ENCODE measurements around the gene ZNF699. TPM values are rescaled to one million over a fixed set of nuclear protein-coding genes. Genes with fewer than 3 reads are reported as not detected.
"Not testable (repeated sequence)": the region's sequence is repeated elsewhere in the genome, so short reads cannot be mapped to it uniquely, and the experiment has no call there.

Gene ZNF699
- polyA plus RNA-seq, 1 donor from 2014 or later, result 21.7 TPM

GRCh38 chr19:9323919-9324583, 14.4 kb upstream of the ZNF699 start, which contains the start of gene ZNF559:
Gene ZNF559 (plus strand): TSS chr19:9324179. CDS start chr19:9338550, 14,371 bp downstream.
- Histone ChIP-seq H2AFZ (ENCODE audit: low read depth, low read length) (peak within 1 kb of the TSS; percentile 59), H3K9me3 (ENCODE audit: low read length) (peaks cover 12% of the 10 kb centered on the region), H3K27ac (ENCODE audit: low read length) (peak within 1 kb of the TSS; percentile 90), H3K4me2 (ENCODE audit: low read length) (peak within 1 kb of the TSS; percentile 73), H3K4me3 (ENCODE audit: low read length) (peak within 1 kb of the TSS; percentile 86), H4K20me1 (ENCODE audit: insufficient read depth) (no peaks in the 10 kb centered on the region), H3F3A (ENCODE audit: insufficient read depth, low read length, poor library complexity, severe bottlenecking) (peaks cover 3% of the 10 kb centered on the region), H3K9me2 (ENCODE audit: insufficient read depth, low read length) (no peaks in the 10 kb centered on the region), H3K27me3 (ENCODE audit: insufficient read depth, low read depth, low read length) (no peaks in the 10 kb centered on the region), H3K36me3 (ENCODE audit: insufficient read depth, low read length) (no peaks in the 10 kb centered on the region), H3K79me2 (replicated peaks; ENCODE audit: insufficient read depth, low read length) (peaks cover 44% of the 10 kb centered on the region), H3K9ac (ENCODE audit: low read length) (peak within 1 kb of the TSS; percentile 89)
- TF ChIP-seq EP300 (conservative IDR thresholded peaks at IDR 0.05; ENCODE audit: poor library complexity, severe bottlenecking) (peak; percentile 31), RAD21 (conservative IDR thresholded peaks at IDR 0.05) (peak; percentile 46), SMC3 (conservative IDR thresholded peaks at IDR 0.05; ENCODE audit: poor library complexity) (peak; percentile 56), TAF1 (IDR thresholded peaks at IDR 0.05; ENCODE audit: low read depth) (peak; percentile 41), CTCF (IDR thresholded peaks at IDR 0.05; ENCODE audit: poor library complexity, severe bottlenecking) (peak; percentile 85), MXI1 (conservative IDR thresholded peaks at IDR 0.05; ENCODE audit: poor library complexity, severe bottlenecking) (peak; percentile 72), POLR2AphosphoS5 (IDR thresholded peaks at IDR 0.05) (peak; percentile 90), EZH2 (IDR thresholded peaks at IDR 0.05; ENCODE audit: borderline replicate concordance, insufficient read depth, low read length, poor library complexity, severe bottlenecking) (no peak)
- TF ChIP-seq, protein P1, sequence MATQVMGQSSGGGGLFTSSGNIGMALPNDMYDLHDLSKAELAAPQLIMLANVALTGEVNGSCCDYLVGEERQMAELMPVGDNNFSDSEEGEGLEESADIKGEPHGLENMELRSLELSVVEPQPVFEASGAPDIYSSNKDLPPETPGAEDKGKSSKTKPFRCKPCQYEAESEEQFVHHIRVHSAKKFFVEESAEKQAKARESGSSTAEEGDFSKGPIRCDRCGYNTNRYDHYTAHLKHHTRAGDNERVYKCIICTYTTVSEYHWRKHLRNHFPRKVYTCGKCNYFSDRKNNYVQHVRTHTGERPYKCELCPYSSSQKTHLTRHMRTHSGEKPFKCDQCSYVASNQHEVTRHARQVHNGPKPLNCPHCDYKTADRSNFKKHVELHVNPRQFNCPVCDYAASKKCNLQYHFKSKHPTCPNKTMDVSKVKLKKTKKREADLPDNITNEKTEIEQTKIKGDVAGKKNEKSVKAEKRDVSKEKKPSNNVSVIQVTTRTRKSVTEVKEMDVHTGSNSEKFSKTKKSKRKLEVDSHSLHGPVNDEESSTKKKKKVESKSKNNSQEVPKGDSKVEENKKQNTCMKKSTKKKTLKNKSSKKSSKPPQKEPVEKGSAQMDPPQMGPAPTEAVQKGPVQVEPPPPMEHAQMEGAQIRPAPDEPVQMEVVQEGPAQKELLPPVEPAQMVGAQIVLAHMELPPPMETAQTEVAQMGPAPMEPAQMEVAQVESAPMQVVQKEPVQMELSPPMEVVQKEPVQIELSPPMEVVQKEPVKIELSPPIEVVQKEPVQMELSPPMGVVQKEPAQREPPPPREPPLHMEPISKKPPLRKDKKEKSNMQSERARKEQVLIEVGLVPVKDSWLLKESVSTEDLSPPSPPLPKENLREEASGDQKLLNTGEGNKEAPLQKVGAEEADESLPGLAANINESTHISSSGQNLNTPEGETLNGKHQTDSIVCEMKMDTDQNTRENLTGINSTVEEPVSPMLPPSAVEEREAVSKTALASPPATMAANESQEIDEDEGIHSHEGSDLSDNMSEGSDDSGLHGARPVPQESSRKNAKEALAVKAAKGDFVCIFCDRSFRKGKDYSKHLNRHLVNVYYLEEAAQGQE (IDR thresholded peaks at IDR 0.05; ENCODE audit: borderline replicate concordance), result peak; percentile 55

GRCh38 chr19:9323557-9323918, 13.9 kb upstream of the ZNF699 start:
- Histone ChIP-seq H3K4me3 (ENCODE audit: low read length) (peak overlapping the region; percentile 86), H2AFZ (ENCODE audit: low read depth, low read length) (peak overlapping the region; percentile 59), H3K4me2 (ENCODE audit: low read length) (peak overlapping the region; percentile 55), H4K20me1 (ENCODE audit: insufficient read depth) (no peaks in the 10 kb centered on the region), H3K79me2 (replicated peaks; ENCODE audit: insufficient read depth, low read length) (peaks cover 39% of the 10 kb centered on the region), H3K27ac (ENCODE audit: low read length) (peak overlapping the region; percentile 90), H3K27me3 (ENCODE audit: insufficient read depth, low read depth, low read length) (no peaks in the 10 kb centered on the region), H3K9ac (ENCODE audit: low read length) (peak overlapping the region; percentile 89), H3K9me3 (ENCODE audit: low read length) (peaks cover 11% of the 10 kb centered on the region), H3F3A (ENCODE audit: insufficient read depth, low read length, poor library complexity, severe bottlenecking) (peaks cover 3% of the 10 kb centered on the region), H3K9me2 (ENCODE audit: insufficient read depth, low read length) (no peaks in the 10 kb centered on the region), H3K36me3 (ENCODE audit: insufficient read depth, low read length) (no peaks in the 10 kb centered on the region)
- no peak for TF ChIP-seq EZH2 (IDR thresholded peaks at IDR 0.05; ENCODE audit: borderline replicate concordance, insufficient read depth, low read length, poor library complexity, severe bottlenecking)
- TF ChIP-seq, protein P1 (IDR thresholded peaks at IDR 0.05; ENCODE audit: borderline replicate concordance), result no peak
- no peak for TF ChIP-seq SMC3 (conservative IDR thresholded peaks at IDR 0.05; ENCODE audit: poor library complexity)
- no peak for TF ChIP-seq EP300 (conservative IDR thresholded peaks at IDR 0.05; ENCODE audit: poor library complexity, severe bottlenecking)
- TF ChIP-seq RAD21 (conservative IDR thresholded peaks at IDR 0.05), result no peak
- TF ChIP-seq MXI1 (conservative IDR thresholded peaks at IDR 0.05; ENCODE audit: poor library complexity, severe bottlenecking), result no peak
- no peak for TF ChIP-seq CTCF (IDR thresholded peaks at IDR 0.05; ENCODE audit: poor library complexity, severe bottlenecking)
- TF ChIP-seq TAF1 (IDR thresholded peaks at IDR 0.05; ENCODE audit: low read depth), result no peak
- no peak for TF ChIP-seq POLR2AphosphoS5 (IDR thresholded peaks at IDR 0.05)

DNA sequence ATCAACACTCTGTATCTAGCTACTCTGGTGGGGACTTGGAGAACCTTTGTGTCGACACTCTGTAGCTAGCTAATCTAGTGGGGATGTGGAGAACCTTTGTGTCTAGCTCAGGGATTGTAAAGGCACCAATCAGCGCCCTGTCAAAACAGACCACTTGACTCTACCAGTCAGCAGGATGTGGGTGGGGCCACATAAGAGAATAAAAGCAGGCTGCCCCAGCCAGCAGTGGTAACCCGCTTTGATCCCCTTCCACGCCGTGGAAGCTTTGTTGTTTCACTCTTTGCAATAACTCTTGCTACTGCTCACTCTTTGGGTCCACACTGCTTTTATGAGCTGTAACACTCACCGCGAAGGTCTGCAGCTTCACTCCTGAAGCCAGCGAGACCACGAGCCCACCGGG, 12.6 kb upstream of the ZNF699 start:
- H3K36me3 ChIP-seq (ENCODE audit: insufficient read depth, low read length); H2AFZ ChIP-seq (ENCODE audit: low read depth, low read length); H3K4me2 ChIP-seq (ENCODE audit: low read length); H3K9me3 ChIP-seq (ENCODE audit: low read length); H3K9me2 ChIP-seq (ENCODE audit: insufficient read depth, low read length); H3K9ac ChIP-seq (ENCODE audit: low read length); H4K20me1 ChIP-seq (ENCODE audit: insufficient read depth); H3K4me3 ChIP-seq (ENCODE audit: low read length); H3K27me3 ChIP-seq (ENCODE audit: insufficient read depth, low read depth, low read length); H3K27ac ChIP-seq (ENCODE audit: low read length); H3F3A ChIP-seq (ENCODE audit: insufficient read depth, low read length, poor library complexity, severe bottlenecking): not testable (repeated sequence)
- H3K79me2 ChIP-seq (replicated peaks; ENCODE audit: insufficient read depth, low read length), result peaks cover 27% of the 10 kb centered on the region

Measured in neural cell (in vitro differentiated cells).